Activated B cell treated with CpG ODN at 0.5 μM for 24 hours (primary cell): Measurements from ENCODE around the gene ARTN. TPM values are rescaled to one million over a fixed set of nuclear protein-coding genes. Genes with fewer than 3 reads are reported as not detected.

Source experiments
- ATAC-seq: fragments of 200-7000 bp; cut with Tn5 transposase; one replicate; pipeline ENCODE4 v1.10.0; 2021; ENCODE audit warnings: low read depth, mild to moderate bottlenecking, moderate library complexity
- CTCF ChIA-PET: fragments of 350-600 bp; sonication (Branson Sonifier 250); formaldehyde crosslinking; loops from one replicate; lab custom pipeline; 2021; ENCODE audit warnings: antibody characterized with exemption; lab: Charles Lee
- POLR2A ChIA-PET: fragments of 350-600 bp; sonication (Branson Sonifier 250); formaldehyde crosslinking; loops from one replicate; lab custom pipeline; 2021; ENCODE audit warnings: antibody characterized with exemption; lab: Charles Lee
- DNase-seq: peaks from one replicate; pipeline ENCODE4 v3.0.0; 2022
- H3K27ac Mint-ChIP-seq: one replicate; pipeline ENCODE4 v1.8.0; 2020; ENCODE audit warnings: mixed read lengths
- H3K27me3 Mint-ChIP-seq: one replicate; pipeline ENCODE4 v1.8.0; 2021; ENCODE audit warnings: mixed read lengths
- H3K36me3 Mint-ChIP-seq: one replicate; pipeline ENCODE4 v1.8.0; 2021; ENCODE audit warnings: low read depth, mixed read lengths
- H3K4me1 Mint-ChIP-seq: one replicate; pipeline ENCODE4 v1.8.0; 2021; ENCODE audit warnings: mixed read lengths
- H3K4me3 Mint-ChIP-seq: one replicate; pipeline ENCODE4 v1.8.0; 2020; ENCODE audit warnings: mild to moderate bottlenecking, mixed read lengths
- H3K9me3 Mint-ChIP-seq: one replicate; pipeline ENCODE4 v1.8.0; 2020; ENCODE audit warnings: mixed read lengths
- CTCF ChIP-seq: fragments of 200-600 bp; IDR thresholded peaks from one replicate; pipeline ENCODE4 v1.8.0; 2022; ENCODE audit warnings: antibody characterized with exemption, mild to moderate bottlenecking
- intact Hi-C: fragments of 100-400 bp; cut with micrococcal nuclease; formaldehyde crosslinking; loops from one replicate; pipeline ENCODE4 v1.15.1; 2024
- total RNA-seq: library from RNA; stranded (reverse); gene quantifications from 2 replicates; pipeline ENCODE4 v1.2.3, GENCODE V29; 2022

The ARTN gene
- total RNA-seq, 1 donor from 2014 or later = 0.20 TPM

DNA sequence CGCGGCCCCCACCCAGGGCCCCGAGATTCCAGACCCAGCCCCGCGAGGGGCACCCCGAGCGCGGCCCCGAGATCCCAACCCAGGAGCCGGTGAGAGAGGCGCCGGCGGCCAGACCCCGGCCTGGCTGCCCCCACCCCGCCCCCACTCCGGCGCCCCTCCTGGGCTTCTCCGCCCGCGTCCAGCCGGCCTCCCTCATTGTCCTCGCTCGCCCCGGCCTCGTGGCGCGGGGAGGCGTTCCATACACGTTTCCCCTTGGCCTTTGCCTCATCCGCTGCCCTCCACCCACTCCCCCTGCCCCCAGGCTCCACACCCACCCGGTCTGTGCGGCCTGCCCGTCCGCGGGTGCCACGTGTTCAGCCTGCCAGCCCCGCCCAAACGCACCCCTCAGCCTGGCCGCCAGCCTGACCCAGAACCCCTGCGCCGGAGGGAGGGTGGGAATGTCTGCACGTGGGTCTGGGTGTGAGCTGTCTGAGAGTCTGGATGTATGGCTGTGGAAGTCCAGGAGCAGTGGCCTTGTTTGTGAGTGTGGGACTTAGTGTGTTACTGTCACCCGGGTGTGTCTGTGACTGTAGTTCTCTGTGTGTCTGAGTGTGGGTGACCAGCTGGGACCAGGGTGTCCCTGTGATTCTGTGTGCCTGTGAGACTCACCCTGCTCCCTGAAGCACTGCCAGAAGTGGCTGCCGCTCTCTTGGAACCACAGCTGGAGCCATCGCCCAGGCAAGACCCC, 46.1 kb downstream of the ARTN start:
- DNase-seq (no peak), ATAC-seq (no peak)
- peak overlapping the region; percentile 84 for H3K4me3 Mint-ChIP-seq
- ChIA-PET CTCF (no interaction called here), POLR2A (no interaction called here)
- H3K4me1 Mint-ChIP-seq = peaks cover 45% of the 10 kb centered on the region
- peaks cover 23% of the 10 kb centered on the region for H3K36me3 Mint-ChIP-seq
- TF ChIP-seq CTCF = no peak
- peak overlapping the region; percentile 43 for H3K27ac Mint-ChIP-seq
- H3K27me3 Mint-ChIP-seq = no peaks in the 10 kb centered on the region
- no peaks in the 10 kb centered on the region for H3K9me3 Mint-ChIP-seq
- intact Hi-C loops = loop anchor here (10.0 kb wide), 4 partner anchors 235 to 1645 kb away; partner anchors contain the start of genes CDC20, DMAP1, FOXJ3 and PPCS

DNA sequence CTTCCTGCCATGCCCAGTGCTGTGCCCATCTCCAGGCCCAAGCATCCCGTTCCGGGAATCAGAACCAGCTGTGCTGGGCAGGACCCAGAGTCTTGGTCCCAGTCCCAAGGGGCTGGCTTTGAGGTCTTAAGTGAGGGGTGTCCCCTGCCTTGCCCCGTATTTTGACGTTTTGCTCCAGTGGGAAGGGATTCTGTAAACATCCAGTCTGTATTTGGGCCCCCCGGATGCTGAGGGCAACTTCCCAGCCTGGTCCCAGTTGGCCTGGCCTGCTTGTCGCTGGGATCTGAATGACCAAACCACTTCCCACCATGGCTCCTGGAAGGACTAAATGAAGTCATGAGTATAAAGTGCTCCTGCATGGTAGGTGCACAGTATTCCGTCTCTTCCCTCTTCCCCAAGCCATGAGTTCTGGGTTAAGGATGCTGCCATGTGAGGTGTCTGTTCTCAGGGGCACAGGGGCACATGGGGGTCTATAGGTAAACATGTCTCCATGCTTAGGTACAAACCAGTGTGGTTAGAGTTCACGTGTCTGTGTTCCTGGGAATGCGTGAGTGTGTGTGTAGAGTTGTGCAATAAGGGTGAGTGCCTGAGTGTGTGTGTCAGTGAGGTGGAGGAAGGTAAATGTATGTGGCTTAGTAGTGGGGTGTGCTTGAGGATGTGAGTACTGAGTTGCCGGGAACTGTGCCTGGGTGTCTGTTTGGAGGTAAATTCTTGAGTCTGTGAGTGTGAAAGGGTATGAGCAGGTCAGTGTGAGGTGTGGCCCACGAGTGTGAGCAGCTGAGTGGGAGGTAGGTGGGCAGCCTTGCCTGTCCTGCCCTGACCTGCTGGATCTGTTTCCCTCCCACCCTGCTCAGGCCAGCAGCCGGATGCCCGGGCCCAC, 46.9 kb downstream of the ARTN start:
- Mint-ChIP-seq H3K4me3 (peak overlapping the region; percentile 84), H3K27me3 (no peaks in the 10 kb centered on the region), H3K36me3 (peaks cover 21% of the 10 kb centered on the region), H3K9me3 (no peaks in the 10 kb centered on the region), H3K4me1 (peaks cover 42% of the 10 kb centered on the region), H3K27ac (no peak overlapping the region)
- ATAC-seq (no peak), DNase-seq (no peak)
- no peak for TF ChIP-seq CTCF
- POLR2A ChIA-PET = no interaction called here
- intact Hi-C loops = no loop called here
- CTCF ChIA-PET = no interaction called here

GRCh38 chr1:43981135-43981491, 47.5 kb downstream of the ARTN start:
- peaks cover 21% of the 10 kb centered on the region for H3K36me3 Mint-ChIP-seq
- peak overlapping the region; percentile 84 for H3K4me3 Mint-ChIP-seq
- CTCF ChIA-PET = no interaction called here
- DNase-seq (no peak), ATAC-seq (no peak)
- H3K27ac Mint-ChIP-seq = no peak overlapping the region
- no peaks in the 10 kb centered on the region for H3K27me3 Mint-ChIP-seq
- TF ChIP-seq CTCF = no peak
- POLR2A ChIA-PET = no interaction called here
- peaks cover 36% of the 10 kb centered on the region for H3K4me1 Mint-ChIP-seq
- intact Hi-C loops = no loop called here
- no peaks in the 10 kb centered on the region for H3K9me3 Mint-ChIP-seq

DNA sequence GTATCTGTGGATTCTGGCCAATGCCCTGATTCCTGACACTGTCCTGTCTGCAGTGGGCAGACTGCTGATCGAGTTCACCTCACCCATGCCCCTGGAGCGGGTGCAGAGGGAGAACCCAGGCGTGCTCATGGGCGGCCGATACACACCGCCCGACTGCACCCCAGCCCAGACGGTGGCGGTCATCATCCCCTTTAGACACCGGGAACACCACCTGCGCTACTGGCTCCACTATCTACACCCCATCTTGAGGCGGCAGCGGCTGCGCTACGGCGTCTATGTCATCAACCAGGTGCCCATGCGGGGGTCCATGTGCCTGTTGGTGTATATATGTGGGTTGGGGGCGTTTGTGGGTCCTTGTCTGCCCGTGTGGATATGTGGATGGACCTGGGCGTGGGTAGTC, 48.0 kb downstream of the ARTN start:
- no peaks in the 10 kb centered on the region for H3K27me3 Mint-ChIP-seq
- peaks cover 16% of the 10 kb centered on the region for H3K36me3 Mint-ChIP-seq
- no peak overlapping the region for H3K27ac Mint-ChIP-seq
- no peak for ATAC-seq
- no peaks in the 10 kb centered on the region for H3K9me3 Mint-ChIP-seq
- ChIA-PET POLR2A (no interaction called here), CTCF (no interaction called here)
- TF ChIP-seq CTCF = no peak
- no peak for DNase-seq
- H3K4me1 Mint-ChIP-seq = peaks cover 32% of the 10 kb centered on the region
- intact Hi-C loops = no loop called here
- H3K4me3 Mint-ChIP-seq = no peak overlapping the region

DNA sequence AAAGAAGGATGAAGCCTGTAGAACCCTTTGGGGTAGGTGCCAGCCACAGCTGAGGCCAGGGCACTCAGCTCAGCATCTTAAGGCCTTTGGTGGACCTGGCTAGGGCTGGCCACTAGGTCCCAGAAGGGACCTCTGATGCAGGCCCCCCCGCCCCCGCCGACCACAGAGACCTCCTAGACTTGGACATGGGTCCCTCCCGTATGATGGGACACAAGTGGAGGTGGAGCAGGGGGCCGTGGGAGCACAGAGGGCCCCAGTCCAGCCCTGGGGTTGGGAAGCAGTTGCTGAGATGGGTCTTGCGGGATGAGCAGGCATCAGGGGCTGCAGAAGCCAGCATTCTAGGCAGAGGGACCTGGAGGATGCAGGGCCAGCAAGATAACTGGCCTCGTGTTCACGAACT, 48.6 kb downstream of the ARTN start:
- no peak overlapping the region for H3K27ac Mint-ChIP-seq
- no peak overlapping the region for H3K4me3 Mint-ChIP-seq
- H3K9me3 Mint-ChIP-seq = no peaks in the 10 kb centered on the region
- POLR2A ChIA-PET = no interaction called here
- intact Hi-C loops = no loop called here
- H3K4me1 Mint-ChIP-seq = peaks cover 25% of the 10 kb centered on the region
- ATAC-seq (no peak), DNase-seq (no peak)
- H3K36me3 Mint-ChIP-seq = peaks cover 10% of the 10 kb centered on the region
- no peaks in the 10 kb centered on the region for H3K27me3 Mint-ChIP-seq
- CTCF ChIA-PET = no interaction called here
- no peak for TF ChIP-seq CTCF
